Fibroblast of pulmonary artery (primary cell): Measurements from ENCODE around the gene POLR1B.
"Not testable (repeated sequence)": the region's sequence is repeated elsewhere in the genome, so short reads cannot be mapped to it uniquely, and the experiment has no call there.

Experiments
- DNase-seq: peaks from one replicate; pipeline ENCODE4 v3.0.0-alpha.2; 2010; ENCODE audit warnings: low read depth
- H3K4me3 ChIP-seq: replicated peaks from 2 replicates; pipeline ENCODE4 v1.5.1; 2011; ENCODE audit warnings: low read depth, mild to moderate bottlenecking, control low read depth, low read length, moderate library complexity
- CTCF ChIP-seq: IDR thresholded peaks from 2 replicates; pipeline ENCODE4 v1.5.1; 2011; ENCODE audit warnings: mild to moderate bottlenecking, control low read depth, low read length, inconsistent platforms; ENCODE audit errors: missing control alignments

The POLR1B gene

GRCh38 chr2:112529757-112530156 is 12.5 kb upstream of the POLR1B start:
- DNase-seq: no peak
- no peak for TF ChIP-seq CTCF
- no peak overlapping the region for H3K4me3 ChIP-seq

- DNase-seq: no peak
- no peak overlapping the region for H3K4me3 ChIP-seq
- no peak for TF ChIP-seq CTCF
Observed at GRCh38 chr2:112530728-112531127, 11.5 kb upstream of the POLR1B start.

DNA sequence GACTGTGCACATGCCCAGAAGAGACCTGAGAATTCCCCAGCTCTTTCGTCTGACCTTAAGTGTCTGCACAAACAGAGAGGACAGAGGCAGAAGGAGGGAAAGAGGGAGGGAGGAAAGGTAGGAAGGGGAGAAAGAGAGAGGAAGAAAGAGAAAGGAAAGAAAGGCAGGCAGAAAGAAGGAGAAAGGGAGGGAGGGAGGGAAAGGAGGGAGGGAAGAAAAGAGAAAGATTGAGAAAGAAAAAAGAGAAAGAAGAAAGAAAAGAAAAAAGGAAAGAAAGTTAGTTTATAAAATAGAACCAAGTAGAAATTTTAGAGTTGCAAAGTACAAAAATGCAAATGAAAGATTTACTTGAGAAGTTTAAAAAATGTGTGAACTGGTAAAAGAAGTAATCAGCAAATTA is 7.4 kb upstream of the POLR1B start:
- no peak overlapping the region for H3K4me3 ChIP-seq
- no peak for TF ChIP-seq CTCF
- no peak for DNase-seq

DNA sequence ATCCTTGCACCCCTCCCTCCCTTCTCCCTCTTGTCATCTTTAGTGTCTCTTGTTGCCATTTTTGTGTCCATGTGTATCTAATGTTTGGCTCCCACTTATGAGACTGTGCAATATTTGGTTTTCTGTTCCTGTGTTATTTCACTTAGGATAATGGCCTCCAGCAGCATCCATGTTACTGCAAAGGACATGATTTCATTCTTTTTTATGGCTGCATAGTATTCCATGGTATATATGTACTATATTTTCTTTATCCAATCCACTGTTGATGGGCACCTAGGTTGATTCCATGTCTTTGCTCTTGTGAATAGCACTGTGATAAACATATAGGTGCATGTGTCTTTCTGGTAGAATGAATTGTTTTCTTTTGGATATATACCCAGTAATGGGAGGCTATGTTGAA is 5.6 kb upstream of the POLR1B start:
- H3K4me3 ChIP-seq, DNase-seq: not testable (repeated sequence)

- no peak for TF ChIP-seq CTCF
- no peak for DNase-seq
- no peak overlapping the region for H3K4me3 ChIP-seq
Observed at GRCh38 chr2:112539306-112539705, 3.0 kb upstream of the POLR1B start.

GRCh38 chr2:112540906-112541305 is 1.4 kb upstream of the POLR1B start:
- no peak overlapping the region for H3K4me3 ChIP-seq
- TF ChIP-seq CTCF: no peak
- no peak for DNase-seq

- peak overlapping the region; percentile 92 for H3K4me3 ChIP-seq
- DNase-seq: peak; percentile 69
- TF ChIP-seq CTCF: no peak
Observed at GRCh38 chr2:112541315-112542122, 746 bp upstream of the POLR1B start.
